GM12873 (cell line): ENCODE results near the gene CCT7.

Source experiments
- TF ChIP-seq, protein P1 (sequence below): IDR thresholded peaks from 2 replicates; pipeline ENCODE4 v1.5.1; 2012; ENCODE audit warnings: low read depth, mild to moderate bottlenecking, moderate library complexity, low read length, control low read depth; ENCODE audit not compliant: insufficient read depth; ENCODE audit errors: missing control alignments

CCT7 gene

DNA sequence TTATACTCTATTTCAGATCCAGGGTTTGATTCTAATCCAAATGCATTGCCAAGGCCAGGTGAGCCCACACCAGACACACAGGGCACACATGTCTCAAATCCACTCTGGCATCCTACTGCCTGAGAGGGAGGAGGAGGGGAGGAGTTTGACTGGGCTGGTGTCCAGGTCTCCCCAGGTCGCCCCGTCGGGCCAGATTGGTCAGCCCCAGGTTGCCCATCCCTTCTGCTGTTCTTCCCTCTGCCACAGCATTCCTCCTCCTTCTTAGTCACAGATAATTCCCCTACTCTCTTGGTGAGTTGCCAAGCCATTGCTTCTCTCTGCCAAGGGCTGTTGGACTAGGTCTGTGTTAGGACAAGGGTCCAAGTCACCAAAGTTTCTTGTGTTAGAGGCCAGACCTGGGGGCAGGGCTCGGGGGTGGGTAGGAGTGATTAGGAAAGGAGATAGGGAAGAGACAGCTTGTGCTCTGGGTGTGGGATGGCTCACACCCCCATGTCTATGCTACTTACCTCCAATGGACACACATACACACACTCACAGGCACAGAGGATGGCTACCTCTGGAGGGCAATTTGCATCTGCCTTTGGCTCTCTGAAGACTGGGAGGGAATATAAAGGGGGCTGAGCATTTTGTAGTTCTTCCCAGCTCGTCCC, 61.8 kb downstream of the CCT7 start:
- TF ChIP-seq, protein P1, sequence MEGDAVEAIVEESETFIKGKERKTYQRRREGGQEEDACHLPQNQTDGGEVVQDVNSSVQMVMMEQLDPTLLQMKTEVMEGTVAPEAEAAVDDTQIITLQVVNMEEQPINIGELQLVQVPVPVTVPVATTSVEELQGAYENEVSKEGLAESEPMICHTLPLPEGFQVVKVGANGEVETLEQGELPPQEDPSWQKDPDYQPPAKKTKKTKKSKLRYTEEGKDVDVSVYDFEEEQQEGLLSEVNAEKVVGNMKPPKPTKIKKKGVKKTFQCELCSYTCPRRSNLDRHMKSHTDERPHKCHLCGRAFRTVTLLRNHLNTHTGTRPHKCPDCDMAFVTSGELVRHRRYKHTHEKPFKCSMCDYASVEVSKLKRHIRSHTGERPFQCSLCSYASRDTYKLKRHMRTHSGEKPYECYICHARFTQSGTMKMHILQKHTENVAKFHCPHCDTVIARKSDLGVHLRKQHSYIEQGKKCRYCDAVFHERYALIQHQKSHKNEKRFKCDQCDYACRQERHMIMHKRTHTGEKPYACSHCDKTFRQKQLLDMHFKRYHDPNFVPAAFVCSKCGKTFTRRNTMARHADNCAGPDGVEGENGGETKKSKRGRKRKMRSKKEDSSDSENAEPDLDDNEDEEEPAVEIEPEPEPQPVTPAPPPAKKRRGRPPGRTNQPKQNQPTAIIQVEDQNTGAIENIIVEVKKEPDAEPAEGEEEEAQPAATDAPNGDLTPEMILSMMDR: no peak

DNA sequence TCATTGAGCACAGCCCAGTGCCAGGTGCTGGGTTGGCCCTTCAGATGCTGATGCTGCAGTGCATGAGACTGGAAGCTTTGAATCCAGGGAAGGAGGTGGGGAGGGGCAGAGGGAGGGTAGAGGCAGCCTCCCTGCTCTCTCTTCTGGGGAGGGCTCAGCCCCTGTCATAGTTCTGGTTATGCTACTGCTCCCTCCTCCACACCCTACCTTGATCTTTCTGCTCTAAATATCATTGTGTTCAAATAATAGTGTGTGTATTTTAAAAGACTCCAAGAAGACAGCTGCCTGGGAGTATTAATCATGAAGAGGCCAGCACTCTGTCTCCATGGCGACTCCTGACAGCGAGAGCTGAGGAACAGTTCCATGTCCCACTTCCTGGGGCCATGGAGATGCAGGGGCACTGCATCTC, 63.0 kb downstream of the CCT7 start:
- TF ChIP-seq, protein P1: no peak

DNA sequence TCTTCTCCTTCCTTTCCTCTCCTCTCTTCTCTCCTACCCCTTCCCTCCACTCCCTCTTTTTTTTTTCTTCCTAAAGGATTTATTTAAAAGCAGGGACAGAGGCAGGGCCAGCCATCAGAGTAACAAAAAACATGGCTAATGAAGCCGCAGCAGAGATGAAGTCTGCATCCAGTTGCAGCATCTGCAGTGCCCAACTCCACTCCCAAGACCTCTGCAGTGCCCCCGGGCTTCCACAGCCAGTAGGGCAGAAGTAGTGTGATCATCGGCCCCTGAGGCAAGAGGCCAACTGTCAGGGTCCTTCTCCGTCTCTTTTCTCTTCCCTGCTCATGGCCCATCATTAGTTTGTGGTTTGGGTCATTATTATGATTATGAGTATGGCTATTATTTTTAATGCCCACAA, 63.5 kb downstream of the CCT7 start:
- TF ChIP-seq, protein P1: no peak

DNA sequence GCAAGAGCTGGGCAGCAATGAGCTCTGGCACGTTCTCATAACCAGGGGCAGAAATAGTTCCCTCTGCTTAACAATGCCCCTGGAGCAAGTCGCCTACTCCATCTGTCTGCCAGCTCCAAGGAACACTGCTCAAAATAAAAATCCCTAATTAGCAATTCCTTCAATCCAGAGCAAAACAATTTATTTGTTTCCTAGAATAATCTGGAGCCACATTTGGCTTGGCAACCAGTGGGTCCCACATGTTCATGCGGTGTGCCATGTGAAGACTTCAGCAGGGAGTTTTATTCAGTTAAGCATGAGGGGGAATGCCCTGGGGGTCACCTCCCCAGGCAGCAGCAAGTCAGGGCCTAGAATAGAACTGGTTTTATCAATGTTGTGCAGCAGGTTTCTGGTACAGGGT, 66.8 kb downstream of the CCT7 start:
- TF ChIP-seq, protein P1: no peak

DNA sequence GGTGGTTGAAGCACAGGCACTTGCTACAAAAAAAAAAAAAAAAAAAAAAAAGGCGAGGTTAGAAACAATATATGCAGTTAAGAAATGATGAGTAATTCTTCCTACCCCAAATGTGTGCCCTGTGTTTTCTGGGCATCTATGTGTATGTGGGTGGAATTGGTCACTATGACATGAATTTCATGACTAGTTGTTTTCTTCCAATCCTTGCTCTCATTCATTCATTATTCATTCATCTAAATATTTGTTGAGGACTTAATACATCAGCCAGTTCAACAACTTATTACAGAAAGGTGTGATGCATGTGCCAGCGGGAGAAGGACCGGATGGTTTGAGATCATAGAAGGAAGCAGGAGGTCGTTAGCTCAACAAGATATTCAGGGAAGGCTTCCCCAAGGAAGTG, 67.5 kb downstream of the CCT7 start:
- TF ChIP-seq, protein P1: no peak
